CD4-positive, alpha-beta T cell treated with Interleukin-6 for 4 hours (primary cell): ENCODE data around the gene BMP3.
"Not testable (repeated sequence)": the region's sequence is repeated elsewhere in the genome, so short reads cannot be mapped to it uniquely, and the experiment has no call there.

Experiments
- DNase-seq: peaks from one replicate; pipeline ENCODE4 v3.0.0-alpha.2; 2020; ENCODE audit warnings: mixed read lengths

The BMP3 gene

GRCh38 chr4:81030061-81030980 lies at the start of gene BMP3:
TSS of gene BMP3 (plus strand) at chr4:81030708. CDS start at chr4:81031285, 577 bp downstream.
- DNase-seq = no peak

- no peak for DNase-seq
Measured at GRCh38 chr4:80986011-80986410, 44.5 kb upstream of the BMP3 start.

- DNase-seq = peak; percentile 19
Measured at GRCh38 chr4:80989921-80990544, 40.5 kb upstream of the BMP3 start.

- DNase-seq = no peak
Measured at GRCh38 chr4:80990851-80991250, 39.7 kb upstream of the BMP3 start.

- no peak for DNase-seq
Measured at GRCh38 chr4:80999943-81000342, 30.6 kb upstream of the BMP3 start.

- DNase-seq = no peak
Measured at GRCh38 chr4:81003597-81004111, 26.9 kb upstream of the BMP3 start.

- no peak for DNase-seq
Measured at GRCh38 chr4:81007417-81007816, 23.1 kb upstream of the BMP3 start.

GRCh38 chr4:81016566-81016965 lies 13.9 kb upstream of the BMP3 start:
- not testable (repeated sequence) for DNase-seq

- no peak for DNase-seq
Measured at GRCh38 chr4:81019006-81019405, 11.5 kb upstream of the BMP3 start.

- no peak for DNase-seq
Measured at GRCh38 chr4:81021142-81021944, 9.2 kb upstream of the BMP3 start.

GRCh38 chr4:81021981-81022380 lies 8.5 kb upstream of the BMP3 start:
- no peak for DNase-seq

- DNase-seq = no peak
Measured at GRCh38 chr4:81023484-81023883, 7.0 kb upstream of the BMP3 start.

- no peak for DNase-seq
Measured at GRCh38 chr4:81030981-81031791, 678 bp downstream of the BMP3 start.

- no peak for DNase-seq
Measured at GRCh38 chr4:81031796-81032551, 1.5 kb downstream of the BMP3 start.

- DNase-seq = no peak
Measured at GRCh38 chr4:81032771-81033684, 2.5 kb downstream of the BMP3 start.

- DNase-seq = no peak
Measured at GRCh38 chr4:81038636-81039350, 8.3 kb downstream of the BMP3 start.

- DNase-seq = no peak
Measured at GRCh38 chr4:81039351-81039972, 9.0 kb downstream of the BMP3 start.

GRCh38 chr4:81040012-81040659 lies 9.6 kb downstream of the BMP3 start:
- DNase-seq = no peak
